Activated CD4-positive, alpha-beta memory T cell treated with anti-CD3 and anti-CD28 coated beads for 36 hours (primary cell): ENCODE results near the gene PERP. TPM values are rescaled to one million over a fixed set of nuclear protein-coding genes. Genes with fewer than 3 reads are reported as not detected.
"Not testable (repeated sequence)": the region's sequence is repeated elsewhere in the genome, so short reads cannot be mapped to it uniquely, and the experiment has no call there.

Experiments
- CTCF ChIA-PET: fragments of 350-600 bp; sonication (Branson Sonifier 250); formaldehyde crosslinking; loops from one replicate; lab custom pipeline; 2021; ENCODE audit warnings: antibody characterized with exemption, inconsistent platforms; lab: Charles Lee
- POLR2A ChIA-PET: fragments of 350-600 bp; sonication (Branson Sonifier 250); formaldehyde crosslinking; loops from one replicate; lab custom pipeline; 2021; ENCODE audit warnings: antibody characterized with exemption; lab: Charles Lee
- DNase-seq: peaks from one replicate; pipeline ENCODE4 v3.0.0-alpha.2; 2020
- H3K27ac Mint-ChIP-seq: one replicate; pipeline ENCODE4 v1.8.0; 2021; ENCODE audit warnings: mixed read lengths
- H3K27me3 Mint-ChIP-seq: one replicate; pipeline ENCODE4 v1.8.0; 2021; ENCODE audit warnings: mixed read lengths
- H3K36me3 Mint-ChIP-seq: one replicate; pipeline ENCODE4 v1.8.0; 2021; ENCODE audit warnings: mixed read lengths
- H3K4me1 Mint-ChIP-seq: one replicate; pipeline ENCODE4 v1.8.0; 2021; ENCODE audit warnings: low read depth, mixed read lengths
- H3K4me3 Mint-ChIP-seq: one replicate; pipeline ENCODE4 v1.8.0; 2021; ENCODE audit warnings: mild to moderate bottlenecking, mixed read lengths
- H3K9me3 Mint-ChIP-seq: one replicate; pipeline ENCODE4 v1.8.0; 2021; ENCODE audit warnings: mixed read lengths
- intact Hi-C: fragments of 100-400 bp; cut with micrococcal nuclease; formaldehyde crosslinking; loops from one replicate; pipeline ENCODE4 v1.15.1; 2023
- total RNA-seq, 2 experiments: library from RNA; stranded (reverse); gene quantifications; one replicate each; pipeline ENCODE4 v1.2.3, GENCODE V29; 2021

The PERP gene
- total RNA-seq: 1 to 10 TPM; 8.7 to 8.8 TPM

DNA sequence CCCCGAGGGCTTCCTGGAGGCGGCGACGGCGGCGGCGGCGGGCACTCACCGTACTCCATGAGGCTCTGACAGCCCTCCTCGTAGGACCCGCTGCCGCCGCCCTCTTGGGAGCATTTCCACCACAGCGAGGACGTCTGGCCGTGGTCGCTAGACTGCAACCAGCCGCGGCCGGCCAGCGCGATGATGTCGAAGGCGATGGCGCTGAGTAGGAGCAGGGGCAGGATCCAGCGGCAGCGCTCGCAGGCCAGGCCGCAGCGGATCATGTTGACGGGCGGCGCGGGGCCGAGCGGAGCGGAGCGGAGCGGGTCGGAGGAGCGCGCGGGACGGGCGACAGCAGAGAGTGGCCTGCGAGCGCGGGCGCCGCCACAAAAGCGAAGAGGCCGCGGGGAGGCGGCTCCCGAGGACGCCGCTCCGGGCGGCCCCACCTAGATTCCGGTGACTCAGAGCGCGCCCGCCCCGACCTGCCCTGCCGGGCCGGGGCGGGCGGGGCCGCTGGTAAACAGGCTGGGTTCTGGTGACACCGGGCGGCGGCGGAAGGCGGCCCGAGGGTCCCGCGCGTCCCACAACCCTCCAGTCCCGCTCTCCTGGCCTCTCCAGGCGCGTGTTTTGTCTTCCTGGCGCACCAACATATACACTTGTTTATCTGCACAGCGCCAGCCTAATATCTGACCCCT lies at the start of gene PERP:
TSS of gene PERP (minus strand) at position 342 of the 674 bp plus-strand sequence. CDS start at position 263, 79 bp downstream.
- peak within 1 kb of the TSS; percentile 87 for H3K4me3 Mint-ChIP-seq
- H3K4me1 Mint-ChIP-seq: peaks cover 21% of the 10 kb centered on the region
- CTCF ChIA-PET: interaction anchor here (0.8 to 3.4 kb wide), 7 partner anchors 9 to 402 kb away, joined by 3 to 89 read pairs (median 6); no protein-coding TSS in a partner anchor
- DNase-seq: peak; percentile 80
- POLR2A ChIA-PET: interaction anchor here (1.0 kb wide), 1 partner anchor 102 kb away, joined by 4 read pairs; no protein-coding TSS in a partner anchor
- intact Hi-C loops: loop anchor here (5.0 kb wide), 1 partner anchor 485 kb away; no protein-coding TSS in a partner anchor
- peak within 1 kb of the TSS; percentile 28 for H3K27ac Mint-ChIP-seq
- no peaks in the 10 kb centered on the region for H3K36me3 Mint-ChIP-seq
- H3K27me3 Mint-ChIP-seq: peaks cover 8% of the 10 kb centered on the region
- H3K9me3 Mint-ChIP-seq: no peaks in the 10 kb centered on the region

DNA sequence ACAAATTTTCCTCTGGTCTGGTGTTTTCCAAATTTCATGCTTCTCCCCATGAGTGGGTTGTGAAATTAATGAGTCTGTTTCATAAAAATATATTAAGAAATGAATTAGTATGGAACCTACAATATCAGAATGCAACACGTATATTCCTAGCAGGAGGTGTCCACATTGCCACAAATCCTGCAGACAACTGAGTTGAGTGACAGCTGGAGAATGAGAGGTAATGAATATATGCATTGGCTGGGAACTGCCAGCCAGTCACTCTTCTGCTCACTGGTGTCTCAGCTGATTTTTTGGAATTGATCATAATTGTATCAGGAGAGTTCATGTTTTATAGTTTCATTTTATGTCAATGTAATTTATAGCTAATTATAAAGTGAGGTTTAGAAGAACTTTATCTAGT lies 48.2 kb upstream of the PERP start:
- peaks cover 10% of the 10 kb centered on the region for H3K9me3 Mint-ChIP-seq
- H3K36me3 Mint-ChIP-seq: no peaks in the 10 kb centered on the region
- peaks cover 28% of the 10 kb centered on the region for H3K27me3 Mint-ChIP-seq
- ChIA-PET CTCF (no interaction called here), POLR2A (no interaction called here)
- H3K4me3 Mint-ChIP-seq: no peak overlapping the region
- no peaks in the 10 kb centered on the region for H3K4me1 Mint-ChIP-seq
- DNase-seq: no peak
- H3K27ac Mint-ChIP-seq: no peak overlapping the region
- intact Hi-C loops: no loop called here

DNA sequence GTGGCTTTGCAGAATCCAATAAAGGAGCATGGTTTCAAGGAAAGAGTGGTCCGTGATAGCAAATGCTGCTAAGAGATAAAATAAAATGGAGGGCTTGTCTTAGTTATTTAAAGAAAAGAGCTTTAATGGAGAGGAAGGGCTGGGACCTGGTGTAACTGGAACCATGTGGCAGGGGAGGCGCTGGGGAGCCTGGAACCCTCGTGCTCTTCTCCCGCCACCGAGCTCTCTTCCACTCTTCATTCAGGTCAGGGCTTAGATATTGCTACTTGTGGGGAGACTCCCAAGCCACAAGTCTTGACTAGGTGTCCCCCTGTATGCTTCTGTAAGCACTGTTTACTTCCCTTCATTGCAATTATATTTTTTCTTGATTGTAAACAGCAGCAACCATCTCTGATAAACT lies 39.3 kb upstream of the PERP start:
- Mint-ChIP-seq H3K27me3 (peaks cover 13% of the 10 kb centered on the region), H3K27ac (no peak overlapping the region), H3K4me3 (no peak overlapping the region), H3K9me3 (peaks cover 2% of the 10 kb centered on the region), H3K4me1 (no peaks in the 10 kb centered on the region), H3K36me3 (no peaks in the 10 kb centered on the region)
- intact Hi-C loops: no loop called here
- no peak for DNase-seq
- CTCF ChIA-PET: interaction anchor here (0.7 kb wide), 1 partner anchor 186 kb away, joined by 3 read pairs; no protein-coding TSS in a partner anchor
- POLR2A ChIA-PET: no interaction called here

DNA sequence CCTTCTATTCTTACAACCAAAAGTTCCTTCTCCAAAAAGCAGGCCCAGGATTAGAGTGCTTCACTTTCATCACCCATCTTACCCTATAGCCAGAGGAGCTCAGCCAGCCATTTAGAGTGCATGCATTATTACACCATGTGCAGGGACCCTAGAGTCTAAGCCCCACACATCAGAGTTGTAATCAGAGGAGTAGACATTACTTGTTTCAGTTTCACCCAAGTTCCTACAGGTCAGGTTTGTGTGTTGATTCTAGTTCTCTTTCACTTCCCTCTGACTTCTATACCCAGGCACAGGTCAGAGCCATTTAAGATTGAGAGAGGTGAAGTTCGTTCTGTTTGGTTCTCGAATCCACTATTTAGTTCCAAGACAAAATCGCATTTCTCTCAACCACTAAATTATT lies 38.2 kb upstream of the PERP start:
- H3K36me3 Mint-ChIP-seq: no peaks in the 10 kb centered on the region
- H3K4me3 Mint-ChIP-seq: no peak overlapping the region
- no peak for DNase-seq
- CTCF ChIA-PET: no interaction called here
- POLR2A ChIA-PET: no interaction called here
- no peak overlapping the region for H3K27ac Mint-ChIP-seq
- H3K4me1 Mint-ChIP-seq: no peaks in the 10 kb centered on the region
- peaks cover 12% of the 10 kb centered on the region for H3K27me3 Mint-ChIP-seq
- intact Hi-C loops: no loop called here
- H3K9me3 Mint-ChIP-seq: peaks cover 2% of the 10 kb centered on the region

DNA sequence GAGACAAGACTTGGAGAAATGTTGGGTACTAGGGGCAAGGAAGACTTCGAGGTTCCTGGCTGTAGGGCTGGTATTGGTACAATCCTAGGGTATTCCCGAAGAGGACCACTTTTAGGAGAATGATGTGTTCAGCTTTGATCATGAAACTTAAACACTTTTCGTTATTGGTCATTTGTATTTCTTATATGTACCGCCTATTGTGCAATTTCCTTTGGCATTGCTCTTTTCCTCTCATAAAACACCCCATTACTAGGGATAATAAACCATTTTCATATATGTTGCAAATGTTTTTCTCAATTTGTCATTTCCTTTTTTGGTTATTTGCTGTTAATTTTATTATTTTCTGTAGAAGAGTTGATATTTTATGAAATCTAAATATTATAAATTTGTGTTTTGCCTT lies 35.6 kb upstream of the PERP start:
- intact Hi-C loops: no loop called here
- ChIA-PET POLR2A (no interaction called here), CTCF (interaction anchor here (0.6 kb wide), 1 partner anchor 553 kb away, joined by 3 read pairs; no protein-coding TSS in a partner anchor)
- Mint-ChIP-seq H3K9me3 (peaks cover 2% of the 10 kb centered on the region), H3K27me3 (peaks cover 22% of the 10 kb centered on the region), H3K4me1 (no peaks in the 10 kb centered on the region), H3K27ac (no peak overlapping the region), H3K36me3 (no peaks in the 10 kb centered on the region), H3K4me3 (no peak overlapping the region)
- DNase-seq: no peak

DNA sequence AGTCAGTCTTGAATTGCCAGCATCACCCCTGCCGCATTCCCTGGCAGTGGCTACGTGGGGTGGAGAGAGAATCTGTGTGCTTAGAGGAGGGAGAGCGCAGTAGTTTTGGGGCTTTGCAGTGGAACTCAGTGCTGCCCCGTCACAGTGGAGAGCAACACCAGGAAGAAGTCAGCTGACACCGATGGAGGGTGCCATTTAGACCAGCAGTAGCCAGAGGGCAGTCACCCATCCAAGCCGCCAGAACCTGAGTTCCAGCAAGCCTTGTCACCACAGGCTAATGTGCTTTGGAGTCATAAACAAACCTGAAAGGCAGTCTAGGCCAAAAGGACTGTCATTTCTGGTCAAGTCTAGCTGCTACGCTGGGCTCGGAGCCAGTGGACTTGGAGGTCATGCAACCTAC lies 22.0 kb upstream of the PERP start:
- CTCF ChIA-PET: interaction anchor here (1.0 kb wide), 1 partner anchor 19 kb away, joined by 3 read pairs; no protein-coding TSS in a partner anchor
- H3K36me3 Mint-ChIP-seq: no peaks in the 10 kb centered on the region
- H3K27me3 Mint-ChIP-seq: peaks cover 5% of the 10 kb centered on the region
- intact Hi-C loops: no loop called here
- POLR2A ChIA-PET: no interaction called here
- H3K4me1 Mint-ChIP-seq: no peaks in the 10 kb centered on the region
- H3K9me3 Mint-ChIP-seq: no peaks in the 10 kb centered on the region
- H3K4me3 Mint-ChIP-seq: no peak overlapping the region
- no peak overlapping the region for H3K27ac Mint-ChIP-seq
- DNase-seq: no peak

DNA sequence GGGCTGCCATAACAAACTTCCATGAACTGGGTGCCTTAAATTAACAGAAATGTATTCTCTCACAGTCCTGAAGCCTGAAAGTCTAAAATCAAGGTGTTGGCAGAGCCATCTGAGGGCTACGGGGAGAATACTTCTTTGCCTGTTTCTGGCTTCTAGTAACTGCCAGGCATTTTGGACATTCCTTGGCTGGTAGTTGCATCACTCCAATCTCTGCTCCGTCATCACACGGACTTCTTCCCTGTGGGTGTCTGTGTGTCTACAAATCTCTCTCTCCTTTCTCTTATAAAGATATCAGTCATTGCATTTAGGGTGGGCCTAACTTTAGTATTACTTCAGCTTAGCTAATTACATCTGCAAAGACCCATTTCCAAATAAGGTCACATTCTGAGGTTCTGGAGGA lies 20.9 kb upstream of the PERP start:
- H3K4me3 Mint-ChIP-seq: no peak overlapping the region
- no peak overlapping the region for H3K27ac Mint-ChIP-seq
- peaks cover 5% of the 10 kb centered on the region for H3K27me3 Mint-ChIP-seq
- intact Hi-C loops: no loop called here
- no peaks in the 10 kb centered on the region for H3K36me3 Mint-ChIP-seq
- DNase-seq: no peak
- H3K9me3 Mint-ChIP-seq: no peaks in the 10 kb centered on the region
- H3K4me1 Mint-ChIP-seq: no peaks in the 10 kb centered on the region
- ChIA-PET POLR2A (no interaction called here), CTCF (interaction anchor here (1.0 kb wide), 1 partner anchor 62 kb away, joined by 3 read pairs; no protein-coding TSS in a partner anchor)

DNA sequence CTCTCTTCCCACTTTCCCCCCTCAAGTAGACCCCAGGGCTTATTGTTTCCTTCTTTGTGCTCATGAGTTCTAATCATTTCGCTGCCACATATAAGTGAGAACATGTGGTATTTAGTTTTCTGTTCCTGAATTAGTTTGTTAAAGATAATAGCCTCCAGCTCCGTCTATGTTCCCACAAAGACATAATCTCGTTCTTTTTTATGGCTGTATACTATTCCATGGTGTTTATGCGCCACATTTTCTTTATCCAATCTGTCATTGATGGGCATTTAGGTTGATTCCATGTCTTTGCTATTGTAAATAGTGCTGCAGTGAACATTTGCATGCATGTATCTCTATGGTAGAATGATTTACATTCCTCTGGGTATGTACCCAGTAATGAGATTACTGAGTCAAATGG lies 16.9 kb upstream of the PERP start:
- POLR2A ChIA-PET: no interaction called here

DNA sequence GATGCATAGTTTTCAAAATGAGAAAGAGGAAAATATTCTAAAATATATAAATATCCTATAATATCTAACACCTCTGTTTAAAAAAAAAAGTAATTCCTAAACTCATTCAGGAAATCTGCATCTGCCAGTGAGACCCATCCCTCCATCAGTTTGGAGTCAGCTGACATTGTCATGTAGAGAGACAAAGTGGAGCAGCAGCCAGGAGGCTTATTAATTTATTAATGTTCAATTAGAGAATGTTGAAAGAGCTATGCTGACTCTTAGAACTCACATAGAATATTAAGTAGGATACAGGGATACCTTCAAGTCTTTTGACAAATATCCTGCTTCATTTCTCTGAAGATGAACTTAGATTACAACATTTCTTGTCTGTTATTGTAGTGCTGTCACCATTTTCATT lies 12.8 kb upstream of the PERP start:
- intact Hi-C loops: loop anchor here (5.0 kb wide), 1 partner anchor 282 kb away; the partner anchor contains the start of gene HEBP2
- H3K27ac Mint-ChIP-seq: no peak overlapping the region
- no peaks in the 10 kb centered on the region for H3K36me3 Mint-ChIP-seq
- peaks cover 6% of the 10 kb centered on the region for H3K4me1 Mint-ChIP-seq
- peaks cover 18% of the 10 kb centered on the region for H3K27me3 Mint-ChIP-seq
- no peaks in the 10 kb centered on the region for H3K9me3 Mint-ChIP-seq
- ChIA-PET CTCF (interaction anchor here (0.9 to 1.0 kb wide), 2 partner anchors 398 to 646 kb away, joined by 3 read pairs; no protein-coding TSS in a partner anchor), POLR2A (no interaction called here)
- DNase-seq: no peak
- H3K4me3 Mint-ChIP-seq: no peak overlapping the region

More for the DNA sequence above, 16.9 kb upstream of the PERP start:
- Mint-ChIP-seq H3K9me3 (no peaks in the 10 kb centered on the region), H3K27me3 (peaks cover 10% of the 10 kb centered on the region), H3K36me3 (no peaks in the 10 kb centered on the region), H3K4me1 (no peaks in the 10 kb centered on the region), H3K27ac (no peak overlapping the region), H3K4me3 (no peak overlapping the region)
- CTCF ChIA-PET: interaction anchor here (2.9 kb wide), 1 partner anchor 8 kb away, joined by 17 read pairs; no protein-coding TSS in a partner anchor
- no peak for DNase-seq
- intact Hi-C loops: no loop called here

DNA sequence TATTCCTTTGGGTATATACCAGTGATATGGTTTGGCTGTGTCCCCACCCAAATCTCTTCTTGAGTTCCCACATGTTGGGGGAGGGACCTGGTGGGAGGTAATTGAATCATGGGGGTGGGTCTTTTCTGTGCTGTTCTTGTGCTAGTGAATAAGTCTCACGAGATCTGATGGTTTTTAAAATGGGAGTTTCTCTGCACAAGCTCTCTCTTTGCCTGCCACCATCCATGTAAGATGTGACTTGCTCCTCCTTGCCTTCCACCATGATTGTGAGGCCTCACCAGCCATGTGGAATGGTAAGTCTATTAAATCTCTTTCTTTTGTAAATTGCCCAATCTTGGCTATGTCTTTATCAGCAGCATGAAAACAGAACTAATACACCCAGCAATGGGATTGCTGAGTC lies 12.0 kb upstream of the PERP start:
- H3K9me3 Mint-ChIP-seq, H3K4me3 Mint-ChIP-seq, DNase-seq, H3K27ac Mint-ChIP-seq, H3K4me1 Mint-ChIP-seq, H3K36me3 Mint-ChIP-seq, POLR2A ChIA-PET: not testable (repeated sequence)
- H3K27me3 Mint-ChIP-seq: peaks cover 24% of the 10 kb centered on the region
- intact Hi-C loops: loop anchor here (5.0 kb wide), 1 partner anchor 283 kb away; the partner anchor contains the start of gene HEBP2
- CTCF ChIA-PET: interaction anchor here (0.9 to 5.8 kb wide), 3 partner anchors 10 to 647 kb away, joined by 3 to 102 read pairs (median 6); no protein-coding TSS in a partner anchor

DNA sequence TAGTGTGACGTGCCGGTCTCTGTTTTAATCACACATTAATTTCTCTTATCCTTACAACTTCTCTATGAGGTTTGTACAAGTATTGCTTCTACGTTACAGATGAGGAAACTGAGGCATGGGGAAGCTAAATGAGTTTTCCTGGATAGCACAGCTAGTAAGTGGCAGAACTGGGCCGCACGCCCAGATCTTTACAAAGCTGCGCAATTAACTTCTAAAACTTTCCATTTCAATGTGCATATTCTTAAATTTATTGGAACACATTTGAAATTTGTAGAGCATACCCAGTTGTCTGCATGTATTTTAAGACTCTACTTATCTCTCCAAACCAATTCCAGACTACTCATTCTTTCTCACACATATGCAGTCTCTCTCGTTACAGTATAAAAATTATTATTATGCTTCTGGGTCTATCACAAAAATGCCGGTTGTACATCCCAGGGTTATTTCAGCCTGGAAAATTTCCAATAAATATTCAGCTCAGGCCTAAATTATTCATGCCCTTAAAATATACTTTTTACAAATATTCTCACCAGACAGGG lies 10.2 kb upstream of the PERP start:
- Mint-ChIP-seq H3K9me3 (no peaks in the 10 kb centered on the region), H3K4me3 (no peak overlapping the region), H3K36me3 (no peaks in the 10 kb centered on the region), H3K27ac (no peak overlapping the region), H3K4me1 (peaks cover 6% of the 10 kb centered on the region), H3K27me3 (peaks cover 24% of the 10 kb centered on the region)
- DNase-seq: no peak
- ChIA-PET CTCF (interaction anchor here (0.7 to 5.8 kb wide), 12 partner anchors 8 to 1079 kb away, joined by 3 to 102 read pairs (median 15); partner anchors contain the start of gene HEBP2), POLR2A (no interaction called here)
- intact Hi-C loops: loop anchor here (2.0 to 5.0 kb wide), 3 partner anchors 285 to 649 kb away; partner anchors contain the start of gene HEBP2

DNA sequence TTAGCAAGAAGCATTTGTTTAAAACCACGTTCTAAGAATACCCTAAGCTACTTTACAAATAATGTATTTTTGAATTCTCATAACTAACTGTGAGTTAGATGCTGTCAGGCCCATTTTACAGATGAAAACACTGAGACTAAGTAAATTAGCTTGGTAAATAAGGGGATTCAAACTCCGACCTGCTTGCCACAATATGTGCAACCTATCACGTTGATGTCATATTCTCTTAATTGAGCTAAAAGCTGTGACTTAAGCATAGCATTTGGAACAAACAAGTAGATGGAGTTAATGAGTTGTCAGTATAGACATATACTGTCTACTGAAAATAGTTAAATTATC lies 9.4 kb upstream of the PERP start:
- ChIA-PET CTCF (interaction anchor here (0.7 to 5.8 kb wide), 28 partner anchors 9 to 1248 kb away, joined by 3 to 102 read pairs (median 7); no protein-coding TSS in a partner anchor), POLR2A (no interaction called here)
- intact Hi-C loops: loop anchor here (1.0 to 5.0 kb wide), 5 partner anchors 171 to 650 kb away; partner anchors contain the start of gene HEBP2

More for the DNA sequence above, 9.4 kb upstream of the PERP start:
- no peaks in the 10 kb centered on the region for H3K36me3 Mint-ChIP-seq
- H3K4me3 Mint-ChIP-seq: no peak overlapping the region
- H3K27ac Mint-ChIP-seq: no peak overlapping the region
- peaks cover 23% of the 10 kb centered on the region for H3K27me3 Mint-ChIP-seq
- H3K9me3 Mint-ChIP-seq: no peaks in the 10 kb centered on the region
- peaks cover 6% of the 10 kb centered on the region for H3K4me1 Mint-ChIP-seq
- DNase-seq: no peak
